ENCODE results near the gene ADGRL4.

The ADGRL4 gene

GRCh38 chr1:79010589-79010988, 4.1 kb upstream of the ADGRL4 start:
- no peak for DNase-seq
- Histone ChIP-seq H3K4me3 (ENCODE audit: low read depth, low read length) (no peak overlapping the region), H3K27ac (no peak overlapping the region), H3K27me3 (replicated peaks) (no peaks in the 10 kb centered on the region), H3K36me3 (replicated peaks) (no peaks in the 10 kb centered on the region)
- TF ChIP-seq CTCF (IDR thresholded peaks at IDR 0.05; ENCODE audit: low read depth, low read length, missing control alignments): no peak
- in situ Hi-C loops (cut with HindIII; ENCODE audit: low pct_ligation_motif_present, low sequenced_read_pairs): no loop called here

- DNase-seq: no peak
Measured at GRCh38 chr1:79005945-79006344, 585 bp downstream of the ADGRL4 start.

GRCh38 chr1:79004916-79005315, 1.6 kb downstream of the ADGRL4 start:
- Histone ChIP-seq H3K27ac (no peak overlapping the region), H3K36me3 (replicated peaks) (no peaks in the 10 kb centered on the region), H3K27me3 (replicated peaks) (no peaks in the 10 kb centered on the region), H3K4me3 (ENCODE audit: low read depth, low read length) (no peak overlapping the region)
- no peak for TF ChIP-seq CTCF (IDR thresholded peaks at IDR 0.05; ENCODE audit: low read depth, low read length, missing control alignments)
- in situ Hi-C loops (cut with HindIII; ENCODE audit: low pct_ligation_motif_present, low sequenced_read_pairs): no loop called here
- no peak for DNase-seq

More at GRCh38 chr1:79005945-79006344, 585 bp downstream of the ADGRL4 start:
- peak overlapping the region; percentile 69 for H3K4me3 ChIP-seq (ENCODE audit: low read depth, low read length)
- H3K27ac ChIP-seq: peak overlapping the region; percentile 24
- no peak for TF ChIP-seq CTCF (IDR thresholded peaks at IDR 0.05; ENCODE audit: low read depth, low read length, missing control alignments)
- in situ Hi-C loops (cut with HindIII; ENCODE audit: low pct_ligation_motif_present, low sequenced_read_pairs): no loop called here
- H3K36me3 ChIP-seq (replicated peaks): no peaks in the 10 kb centered on the region
- H3K27me3 ChIP-seq (replicated peaks): no peaks in the 10 kb centered on the region

- no peak for TF ChIP-seq CTCF (IDR thresholded peaks at IDR 0.05; ENCODE audit: low read depth, low read length, missing control alignments)
- no peak for DNase-seq
- H3K4me3 ChIP-seq (ENCODE audit: low read depth, low read length): no peak overlapping the region
- in situ Hi-C loops (cut with HindIII; ENCODE audit: low pct_ligation_motif_present, low sequenced_read_pairs): no loop called here
- H3K27me3 ChIP-seq (replicated peaks): no peaks in the 10 kb centered on the region
- H3K27ac ChIP-seq: no peak overlapping the region
- H3K36me3 ChIP-seq (replicated peaks): no peaks in the 10 kb centered on the region
Measured at GRCh38 chr1:78996791-78997190, 9.7 kb downstream of the ADGRL4 start.

- H3K36me3 ChIP-seq (replicated peaks): no peaks in the 10 kb centered on the region
- in situ Hi-C loops (cut with HindIII; ENCODE audit: low pct_ligation_motif_present, low sequenced_read_pairs): no loop called here
- no peaks in the 10 kb centered on the region for H3K27me3 ChIP-seq (replicated peaks)
- H3K4me3 ChIP-seq (ENCODE audit: low read depth, low read length): no peak overlapping the region
- H3K27ac ChIP-seq: no peak overlapping the region
- no peak for TF ChIP-seq CTCF (IDR thresholded peaks at IDR 0.05; ENCODE audit: low read depth, low read length, missing control alignments)
- DNase-seq: no peak
Measured at GRCh38 chr1:78987042-78987441, 19.5 kb downstream of the ADGRL4 start.

- H3K4me3 ChIP-seq (ENCODE audit: low read depth, low read length): no peak overlapping the region
- in situ Hi-C loops (cut with HindIII; ENCODE audit: low pct_ligation_motif_present, low sequenced_read_pairs): no loop called here
- no peak for TF ChIP-seq CTCF (IDR thresholded peaks at IDR 0.05; ENCODE audit: low read depth, low read length, missing control alignments)
- no peak overlapping the region for H3K27ac ChIP-seq
- no peaks in the 10 kb centered on the region for H3K36me3 ChIP-seq (replicated peaks)
- no peak for DNase-seq
- H3K27me3 ChIP-seq (replicated peaks): no peaks in the 10 kb centered on the region
Measured at GRCh38 chr1:78980511-78980910, 26.0 kb downstream of the ADGRL4 start.

All from brain microvascular endothelial cell (primary cell).